HG02885 (cell line): Measurements from ENCODE around the gene HDAC1.
"Not testable (repeated sequence)": the region's sequence is repeated elsewhere in the genome, so short reads cannot be mapped to it uniquely, and the experiment has no call there.

ENCODE experiments used
- ATAC-seq: cut with Tn5 transposase; IDR thresholded peaks from one replicate; pipeline ENCODE4 v1.9.1; 2021; ENCODE audit warnings: mild to moderate bottlenecking; ENCODE audit not compliant: unreplicated experiment, poor library complexity

Gene HDAC1

DNA sequence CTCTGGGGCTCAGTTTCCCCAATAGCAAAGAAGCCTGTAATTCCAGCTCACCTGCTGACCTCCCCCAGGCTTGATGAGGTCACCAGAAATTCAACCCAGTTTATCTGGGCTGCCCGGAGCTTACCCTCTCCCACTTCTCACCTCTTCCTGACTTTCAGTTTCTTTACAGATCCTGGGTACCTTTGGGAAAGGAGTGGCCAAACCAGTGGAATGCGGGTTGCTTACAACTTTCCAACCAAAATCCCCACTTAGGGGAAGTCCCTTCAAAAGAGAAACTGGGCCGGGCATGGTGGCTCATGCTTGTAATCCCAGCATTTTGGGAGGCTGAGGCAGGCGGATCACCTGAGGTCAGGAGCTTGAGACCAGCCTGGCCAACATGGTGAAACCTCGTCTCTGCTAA, 50.1 kb downstream of the HDAC1 start:
- no peak for ATAC-seq

DNA sequence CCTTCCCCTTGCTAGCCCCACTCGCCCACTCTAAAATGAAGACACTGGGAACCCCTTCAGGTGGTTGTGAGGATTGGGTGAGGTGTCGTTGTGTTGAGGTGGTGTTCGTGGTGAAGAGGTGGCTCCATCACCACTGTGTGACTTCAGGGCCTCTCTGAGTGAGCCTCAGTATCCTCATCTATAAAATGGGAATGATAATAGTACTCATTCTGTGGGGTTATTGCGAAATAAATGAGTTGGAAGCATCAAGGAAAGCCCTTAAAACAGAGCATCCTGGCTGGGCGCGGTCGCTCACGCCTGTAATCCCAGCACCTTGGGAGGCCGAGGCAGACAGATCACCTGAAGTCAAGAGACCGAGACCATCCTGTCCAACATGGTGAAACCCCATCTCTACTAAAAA, 50.8 kb downstream of the HDAC1 start:
- no peak for ATAC-seq

DNA sequence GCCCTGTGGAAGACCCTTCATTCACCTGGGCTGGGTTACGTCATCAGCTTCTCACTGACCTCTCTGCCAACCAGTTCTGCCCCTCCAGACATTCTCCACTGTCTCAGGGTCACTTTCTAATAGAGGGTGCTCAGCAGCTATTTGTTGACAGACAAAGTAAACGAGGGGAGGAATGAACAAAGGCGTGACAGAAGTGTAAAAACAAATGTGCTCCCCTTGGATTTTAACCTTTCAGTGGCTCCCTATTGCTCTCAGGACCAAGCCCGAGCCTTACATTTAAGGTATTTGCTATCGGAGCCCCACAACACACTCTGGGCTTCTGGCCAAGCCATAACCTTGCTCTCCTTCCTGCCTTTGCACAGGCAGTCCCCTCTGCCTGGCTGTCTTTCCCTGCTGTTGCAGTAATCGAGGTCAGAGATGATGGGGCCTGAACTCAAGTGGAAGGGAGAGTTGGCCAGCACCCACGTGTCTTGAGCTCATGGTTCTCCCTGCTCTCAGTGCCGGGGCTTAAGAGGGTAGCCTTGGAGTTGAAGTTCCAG, 53.5 kb downstream of the HDAC1 start:
- no peak for ATAC-seq

DNA sequence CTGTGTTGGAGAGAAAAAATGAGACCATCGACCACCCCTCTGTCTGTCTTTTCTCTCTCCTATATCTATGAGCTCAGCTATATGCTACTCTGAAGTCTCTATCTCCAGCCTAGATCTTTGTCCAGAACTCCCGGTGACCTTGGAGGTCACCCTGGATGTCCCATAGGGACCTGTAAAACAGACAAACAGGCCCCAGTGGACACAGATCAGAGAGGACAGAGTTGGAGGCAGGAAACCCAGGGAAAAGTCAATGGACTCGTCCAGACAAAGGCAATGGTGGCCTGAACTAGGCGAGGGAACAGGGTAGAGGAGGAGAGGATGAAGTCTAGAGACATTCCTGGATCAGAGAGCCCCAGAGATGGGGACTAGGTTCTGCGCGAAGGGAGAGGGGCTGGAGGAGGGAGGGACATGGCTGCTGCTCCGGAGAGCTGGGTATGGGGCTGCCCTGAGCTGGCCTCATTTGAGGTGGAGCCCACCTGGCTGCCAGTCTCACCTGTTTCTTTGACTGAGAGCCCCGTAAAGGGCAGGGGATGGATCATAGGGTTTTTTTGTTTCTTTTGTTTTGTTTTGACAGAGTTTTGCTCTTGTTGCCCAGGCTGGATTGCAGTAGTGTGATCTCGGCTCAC, 54.8 kb downstream of the HDAC1 start:
- no peak for ATAC-seq

DNA sequence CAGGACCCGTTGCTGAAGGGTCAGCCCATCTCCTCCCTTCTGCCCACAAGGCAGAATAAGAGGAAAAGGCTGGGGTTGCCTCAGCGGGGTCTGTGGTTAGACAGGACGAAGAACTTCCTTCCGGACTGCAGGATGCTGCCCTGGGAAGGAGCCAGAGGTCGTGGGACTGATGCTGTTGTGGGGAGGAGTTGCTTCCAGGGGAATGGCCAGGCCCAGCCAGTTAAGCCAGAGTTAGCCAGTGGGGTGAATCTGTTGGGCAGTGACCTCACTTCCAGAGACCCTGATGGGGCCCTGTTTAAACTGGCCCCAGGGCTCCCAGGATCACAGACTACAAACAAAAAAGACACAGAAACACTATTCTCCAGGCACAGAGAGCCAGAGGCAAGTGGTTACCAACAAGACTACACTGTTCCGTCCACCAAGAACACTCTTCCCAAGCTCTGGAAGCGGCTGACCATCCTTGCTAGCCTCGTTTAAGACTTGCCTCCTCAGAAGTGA, 57.4 kb downstream of the HDAC1 start:
- ATAC-seq, result no peak

DNA sequence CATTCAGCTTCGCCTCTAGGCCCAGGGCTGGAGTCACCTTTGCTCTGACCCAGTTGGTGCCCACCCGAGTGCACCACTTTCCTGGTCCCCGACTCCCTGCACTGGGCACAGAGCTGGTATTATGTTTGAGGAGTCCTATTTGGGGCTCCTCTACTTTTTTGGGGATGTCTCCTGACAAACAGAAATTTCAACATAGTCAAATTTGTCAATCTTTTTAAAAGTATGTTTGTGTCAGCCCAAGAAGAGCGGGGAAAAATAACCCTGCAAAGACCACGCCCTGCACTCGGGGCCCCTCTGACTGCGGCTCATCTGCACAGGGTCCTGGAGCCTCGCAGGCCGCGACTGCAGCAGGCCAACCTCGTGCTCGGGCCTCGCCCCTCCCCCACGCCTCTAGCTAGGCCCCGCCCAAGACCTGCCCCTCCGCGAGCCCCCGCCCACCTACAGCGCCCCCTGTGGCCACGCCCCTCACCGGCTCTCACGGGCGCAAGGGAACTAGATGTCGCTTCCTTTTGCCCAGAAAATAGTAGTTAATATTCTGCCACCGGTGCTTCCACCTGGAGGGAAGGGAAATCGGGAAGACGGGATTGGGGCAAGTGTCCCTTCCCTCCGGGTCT, 59.0 kb downstream of the HDAC1 start:
- ATAC-seq, result peak; percentile 45

DNA sequence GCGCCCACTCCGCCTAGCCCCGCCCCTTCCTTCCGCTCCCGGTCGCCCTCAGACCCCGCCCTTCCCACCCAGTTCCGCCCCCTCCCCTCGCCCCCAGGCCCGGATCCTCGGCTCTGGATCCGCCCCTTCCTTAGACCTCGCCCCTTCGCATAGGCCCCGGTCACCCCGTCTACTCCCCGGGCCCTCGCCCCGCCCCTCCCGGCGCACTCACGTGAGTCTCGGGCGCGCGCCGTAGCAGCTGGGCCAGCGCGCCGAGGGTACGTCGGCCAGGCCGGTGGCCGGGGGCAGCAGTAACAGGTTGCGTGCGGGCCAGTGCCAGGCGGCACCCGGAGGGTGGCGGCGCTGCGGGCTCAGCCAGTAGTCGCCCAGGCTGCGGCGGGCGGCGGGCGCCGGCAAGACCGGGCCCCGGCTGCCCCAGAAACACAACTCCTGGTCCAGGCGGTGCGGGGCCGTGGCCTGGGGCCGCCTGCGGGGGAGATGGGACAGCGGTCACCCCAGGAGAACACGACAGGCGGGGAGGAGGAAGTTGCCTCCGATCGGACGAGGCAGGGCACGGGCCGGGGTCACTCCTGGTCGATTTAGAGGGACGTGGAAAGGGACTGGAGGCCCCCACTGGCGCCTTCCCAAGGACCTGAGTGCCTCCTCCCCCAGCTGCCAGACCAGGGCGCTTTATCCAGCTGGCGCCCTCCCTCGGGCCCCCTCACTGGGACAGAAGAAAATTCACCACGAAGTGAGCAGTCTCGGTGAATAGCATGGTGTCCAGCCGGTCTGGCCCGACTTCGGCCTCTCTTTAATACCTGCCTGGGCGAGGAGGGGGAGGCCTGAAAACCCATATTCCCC, 59.7 kb downstream of the HDAC1 start:
- ATAC-seq, result peak; percentile 93

DNA sequence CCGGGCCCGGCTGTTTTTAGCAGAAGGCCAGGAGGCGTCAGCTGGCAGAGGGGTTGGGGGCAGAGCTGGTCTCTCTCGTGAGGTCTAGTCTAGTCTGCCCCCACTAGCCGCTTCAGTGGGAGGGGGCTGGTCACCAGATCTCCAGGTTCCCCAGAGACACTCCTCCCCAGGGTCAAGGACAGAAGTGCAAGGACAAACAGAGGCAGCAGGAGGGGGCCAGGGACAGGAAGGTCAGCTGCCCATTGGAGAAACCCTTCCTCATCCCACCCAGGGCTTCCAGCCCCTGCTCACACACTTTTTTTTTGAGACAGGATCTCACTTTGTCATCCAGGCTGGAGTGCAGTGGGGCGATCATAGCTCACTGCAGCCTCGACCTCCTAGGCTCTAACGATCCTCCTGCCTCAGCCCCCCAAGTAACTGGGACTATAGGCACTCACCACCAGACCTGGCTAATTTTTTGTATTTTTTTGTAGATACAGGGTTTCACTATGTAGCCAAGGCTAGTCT, 60.4 kb downstream of the HDAC1 start:
- no peak for ATAC-seq

DNA sequence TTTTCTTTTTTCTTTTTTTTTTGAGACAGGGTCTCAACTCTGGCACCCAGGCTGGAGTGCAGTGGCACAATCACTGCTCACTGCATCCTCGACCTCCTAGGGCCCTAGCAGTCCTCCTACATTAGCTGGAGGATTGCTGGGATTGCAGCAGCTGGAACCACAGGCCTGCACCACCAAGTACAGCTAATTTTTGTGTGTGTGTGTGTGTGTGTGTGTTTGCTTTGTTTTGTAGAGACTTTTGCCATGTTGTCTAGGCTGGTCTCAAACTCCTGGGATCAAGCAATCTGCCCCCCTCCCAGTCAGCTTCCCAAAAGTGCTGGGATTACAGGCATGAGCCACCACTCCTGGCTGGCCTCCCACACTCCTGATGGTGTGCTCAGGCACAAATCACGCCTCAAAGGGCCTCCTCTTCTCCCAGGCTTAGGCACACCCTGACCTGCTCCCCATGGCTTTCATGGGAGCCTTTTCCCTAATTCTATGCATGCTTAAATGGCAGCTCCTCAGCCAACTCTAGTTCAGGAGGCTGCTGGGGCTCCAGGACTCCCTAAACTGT, 61.0 kb downstream of the HDAC1 start:
- no peak for ATAC-seq

DNA sequence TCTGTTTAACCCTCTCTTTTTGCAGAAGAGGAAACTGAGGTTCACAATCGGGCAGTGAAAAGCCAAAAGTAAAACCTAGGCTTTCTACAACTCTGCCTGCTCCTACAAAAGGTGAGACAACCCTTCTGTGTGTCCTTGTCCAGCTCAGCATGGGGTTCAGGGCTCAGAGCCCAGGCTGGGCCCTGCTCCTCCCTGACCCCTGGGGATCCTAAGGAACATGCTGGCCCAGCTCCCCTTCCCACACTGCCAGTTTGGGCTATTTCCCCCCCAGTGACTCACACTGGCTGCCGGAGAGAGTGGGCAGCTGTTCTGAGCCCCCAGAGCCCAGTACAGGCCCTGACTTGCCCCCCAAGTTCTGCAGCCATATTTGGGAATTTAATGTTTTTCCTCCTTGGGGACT, 61.5 kb downstream of the HDAC1 start:
- no peak for ATAC-seq

DNA sequence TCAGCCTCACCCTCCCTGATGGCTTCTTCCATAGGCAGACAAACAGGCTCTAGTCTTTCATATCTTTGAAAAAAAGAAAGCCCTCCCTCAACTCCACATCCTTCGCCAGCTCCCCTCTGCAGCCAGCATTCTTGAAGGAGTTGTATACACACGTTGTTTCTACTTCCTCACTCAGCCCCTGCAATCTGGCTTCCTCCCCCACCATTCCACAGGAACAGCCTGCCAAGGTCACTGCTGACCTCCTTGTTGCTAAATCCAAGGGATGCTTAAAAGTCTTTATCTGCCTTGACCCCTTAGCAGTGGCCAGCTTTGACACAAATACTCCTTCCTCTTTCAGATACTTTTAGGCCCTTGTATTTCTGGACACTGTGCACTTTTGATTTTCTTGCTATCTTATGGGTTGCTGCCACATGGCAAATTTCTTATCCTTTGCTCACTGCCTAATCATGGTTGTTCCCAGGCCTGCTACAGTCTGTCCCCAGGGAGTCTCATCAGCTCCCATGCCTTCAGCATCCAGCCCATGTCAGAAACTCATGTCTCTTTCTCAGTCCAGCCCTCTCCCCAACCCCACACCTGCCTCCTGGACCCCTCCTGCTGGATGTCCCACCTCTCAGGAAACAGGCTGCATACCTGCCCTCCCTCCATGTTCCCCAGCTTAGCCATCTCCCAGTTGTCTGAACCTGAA, 62.1 kb downstream of the HDAC1 start:
- ATAC-seq, result no peak

DNA sequence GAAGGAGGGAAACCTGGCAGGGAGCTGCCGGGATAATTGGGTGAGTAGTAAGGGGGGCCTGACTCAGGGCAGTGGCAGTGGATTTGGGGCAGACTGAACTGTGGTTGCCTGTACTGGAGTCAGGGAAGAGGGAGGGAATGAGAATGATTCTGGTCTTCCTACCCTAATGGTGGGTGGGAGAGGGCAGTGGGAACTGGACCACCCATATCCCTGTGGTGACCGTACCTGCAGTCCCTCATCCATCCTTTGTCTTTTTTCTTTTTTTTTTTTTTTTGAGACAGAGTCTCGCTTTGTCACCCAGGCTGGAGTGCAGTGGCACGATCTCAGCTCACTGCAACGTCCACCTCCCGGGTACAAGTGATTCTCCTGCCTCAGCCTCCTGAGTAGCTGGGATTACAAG, 63.9 kb downstream of the HDAC1 start:
- not testable (repeated sequence) for ATAC-seq

DNA sequence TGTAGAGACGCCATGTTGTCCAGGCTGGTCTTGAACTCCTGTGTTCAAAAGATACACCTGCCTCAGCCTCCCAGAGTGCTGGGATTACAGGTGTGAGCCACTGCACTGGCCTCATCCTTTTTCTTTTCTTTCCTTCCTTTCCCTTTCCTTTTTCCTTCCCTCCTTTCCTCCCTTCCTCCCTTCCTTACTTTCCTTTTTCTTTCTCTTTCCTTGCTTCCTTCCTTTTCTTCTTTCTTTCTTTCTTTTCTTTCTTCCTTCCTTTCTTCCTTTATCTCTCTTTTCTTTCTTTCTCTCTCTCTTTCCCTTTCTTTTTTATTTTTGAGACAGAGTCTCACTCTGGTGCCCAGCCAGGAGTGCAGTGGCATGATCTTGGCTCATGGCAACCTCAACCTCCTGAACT, 64.6 kb downstream of the HDAC1 start:
- no peak for ATAC-seq

DNA sequence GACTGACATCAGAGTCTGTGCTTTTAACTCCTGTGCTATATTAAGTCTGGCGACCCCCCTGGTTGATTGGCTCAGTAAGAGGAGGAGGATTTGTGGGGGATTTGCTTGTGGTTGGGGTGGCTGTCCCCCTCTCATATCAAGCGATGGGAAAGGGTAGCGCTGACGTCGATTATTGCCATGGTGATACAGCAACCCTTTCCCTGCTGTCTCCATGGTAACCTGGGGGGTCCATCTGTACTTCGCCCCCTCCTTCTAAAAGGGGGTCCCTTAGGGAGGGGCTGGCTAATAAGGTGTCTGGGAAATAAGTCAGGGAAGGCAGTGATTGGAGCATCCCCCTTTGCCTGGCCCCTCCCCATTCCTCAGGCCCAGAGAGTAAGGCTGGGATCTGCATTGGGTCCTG, 65.7 kb downstream of the HDAC1 start:
- ATAC-seq, result no peak

DNA sequence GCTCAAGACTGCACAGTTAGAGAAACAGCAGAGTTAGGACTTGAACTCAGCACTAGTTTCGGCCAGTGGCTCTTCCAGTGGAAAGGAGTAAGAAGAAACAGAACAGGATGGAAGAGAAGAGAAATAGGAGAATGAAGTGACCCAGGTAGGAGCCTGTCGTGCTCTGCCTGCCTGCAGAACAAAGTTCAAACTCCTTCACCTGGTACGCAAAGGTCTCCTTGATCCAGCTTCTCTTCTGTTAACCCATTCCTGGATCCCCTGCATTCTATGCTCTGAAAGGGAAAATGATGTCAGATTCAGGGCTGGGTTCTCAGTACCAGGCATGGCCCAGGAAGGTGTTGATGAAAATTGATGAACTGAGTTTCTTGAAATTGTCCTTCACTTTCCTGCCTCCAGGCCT, 66.6 kb downstream of the HDAC1 start:
- no peak for ATAC-seq

DNA sequence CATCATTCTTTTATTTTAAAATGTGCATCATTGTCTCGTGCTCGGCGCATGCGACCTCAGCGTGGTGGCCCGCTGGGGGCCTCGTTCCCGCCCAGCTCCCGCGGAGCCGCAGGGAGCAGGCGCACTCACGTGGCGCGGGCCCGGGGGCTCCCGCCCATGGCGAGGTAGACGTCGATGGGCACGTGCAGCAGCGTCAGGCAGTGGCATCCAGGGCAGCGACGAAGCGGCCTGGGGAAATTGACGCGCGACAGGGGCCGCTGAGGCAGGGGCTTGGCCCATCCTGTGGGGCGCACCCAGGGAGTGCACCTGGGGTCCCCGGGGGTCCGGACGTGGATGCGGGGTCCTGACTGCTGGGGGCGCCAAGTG, 69.4 kb downstream of the HDAC1 start:
- no peak for ATAC-seq

DNA sequence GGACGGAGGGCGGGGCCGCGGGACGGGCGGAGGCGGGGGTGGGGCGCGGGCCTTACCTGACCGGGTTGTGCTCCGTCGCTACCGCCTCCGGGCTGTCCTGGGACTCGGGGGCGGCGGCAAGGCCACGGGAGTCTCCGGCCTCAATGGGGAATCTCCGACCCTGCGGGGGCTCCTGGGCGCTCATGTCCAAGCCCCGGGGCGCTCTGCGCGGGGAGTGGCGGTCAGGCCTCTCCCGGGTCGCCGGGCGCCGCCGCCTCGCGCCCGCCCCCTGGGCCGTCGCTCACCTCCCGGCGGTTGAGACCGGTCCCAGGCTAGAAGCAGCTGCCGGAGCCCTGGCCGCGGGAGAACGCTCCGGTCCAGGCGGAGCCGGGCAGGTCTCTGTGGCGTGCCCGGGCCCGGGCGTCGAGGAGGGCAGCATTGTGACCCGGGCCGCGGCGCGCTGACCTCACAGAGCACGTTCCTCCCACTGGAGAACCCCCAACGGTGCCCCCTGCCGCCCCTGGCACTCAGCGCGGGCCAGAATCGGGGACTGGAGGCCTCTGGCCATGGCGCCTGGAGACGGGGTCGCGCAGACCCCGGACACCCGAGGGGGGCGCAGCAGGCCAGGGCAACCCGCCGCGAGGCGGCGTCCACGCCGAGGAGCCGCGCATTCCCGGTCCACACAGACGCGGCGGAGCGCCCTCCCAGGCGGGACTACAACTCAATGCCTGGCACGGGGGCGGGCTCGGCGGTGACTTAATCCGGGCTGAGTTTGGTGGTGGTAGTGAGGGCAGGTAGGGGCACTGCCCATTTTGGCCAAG, 70.0 kb downstream of the HDAC1 start:
- no peak for ATAC-seq

DNA sequence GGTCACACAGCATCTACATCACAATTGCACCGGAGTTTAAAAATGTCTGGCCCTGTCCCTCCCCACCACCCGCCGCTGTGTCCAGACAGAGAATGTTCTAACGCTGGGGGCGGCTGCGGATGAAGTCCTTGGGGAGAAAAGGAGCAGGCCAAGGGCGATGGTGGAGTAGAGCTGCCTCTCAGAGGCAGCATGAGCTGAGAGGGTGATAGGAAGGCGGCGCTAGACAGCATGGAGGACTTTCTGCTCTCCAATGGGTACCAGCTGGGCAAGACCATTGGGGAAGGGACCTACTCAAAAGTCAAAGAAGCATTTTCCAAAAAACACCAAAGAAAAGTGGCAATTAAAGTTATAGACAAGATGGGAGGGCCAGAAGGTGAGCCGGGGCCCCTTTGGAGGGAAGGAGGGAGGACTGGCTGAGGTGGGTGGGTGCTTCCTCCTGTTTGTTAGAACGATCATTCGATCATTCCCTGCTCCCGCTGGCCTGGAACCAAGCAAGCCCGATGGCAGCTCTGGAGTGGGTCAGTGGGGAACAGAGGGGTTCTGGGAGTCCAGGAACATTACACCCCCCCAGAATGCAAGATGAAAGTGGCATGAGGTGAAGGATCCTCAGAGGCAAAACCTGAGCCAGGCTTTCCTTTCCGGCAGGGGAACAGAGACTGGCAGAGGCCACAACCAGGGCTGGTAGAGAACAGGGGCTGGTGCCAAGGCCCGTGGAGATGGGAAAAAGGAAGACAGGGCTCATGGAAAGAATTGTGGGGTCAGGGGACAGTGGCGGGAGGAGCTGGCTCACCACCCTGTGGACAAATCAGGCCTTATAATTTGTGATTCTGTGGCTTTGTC, 70.8 kb downstream of the HDAC1 start, which contains the start of the genes FAM229A and TSSK3:
Gene FAM229A, minus strand, starts transcription at position 12 of the 840 bp plus-strand sequence. CDS start 394 bp downstream, outside the sequence.
Gene TSSK3, plus strand, starts transcription at position 66 of the 840 bp plus-strand sequence. Its CDS starts 163 bp downstream, at position 229.
- ATAC-seq, result no peak
